Brain microvascular endothelial cell (primary cell): ENCODE measurements around the gene STX4.

Source experiments
- DNase-seq: peaks from one replicate; pipeline ENCODE4 v3.0.0-alpha.2; 2020
- H3K27ac ChIP-seq: fragments of 250-450 bp; sonication (Bioruptor Pico); 2 replicates; pipeline ENCODE4 v1.5.1; 2020; ENCODE audit warnings: mild to moderate bottlenecking, moderate library complexity
- H3K27me3 ChIP-seq: fragments of 250-450 bp; sonication (Bioruptor Pico); replicated peaks from 2 replicates; pipeline ENCODE4 v1.5.1; 2020; ENCODE audit warnings: mild to moderate bottlenecking
- H3K36me3 ChIP-seq: fragments of 250-450 bp; sonication (Bioruptor Pico); replicated peaks from 2 replicates; pipeline ENCODE4 v1.5.1; 2020; ENCODE audit warnings: mild to moderate bottlenecking
- H3K4me3 ChIP-seq: 2 replicates; pipeline ENCODE4 v1.5.1; 2011; ENCODE audit warnings: low read depth, mild to moderate bottlenecking, control low read depth, low read length, moderate library complexity
- in situ Hi-C: cut with HindIII; loops from 2 replicates; pipeline ENCODE4 v1.10.0; 2017; ENCODE audit warnings: low sequenced_read_pairs, low pct_ligation_motif_present
- TF ChIP-seq, protein P1 (sequence below): IDR thresholded peaks from 2 replicates; pipeline ENCODE4 v1.5.1; 2011; ENCODE audit warnings: low read depth, mild to moderate bottlenecking, moderate library complexity, low read length, control low read depth, inconsistent platforms; ENCODE audit errors: missing control alignments

The STX4 gene

DNA sequence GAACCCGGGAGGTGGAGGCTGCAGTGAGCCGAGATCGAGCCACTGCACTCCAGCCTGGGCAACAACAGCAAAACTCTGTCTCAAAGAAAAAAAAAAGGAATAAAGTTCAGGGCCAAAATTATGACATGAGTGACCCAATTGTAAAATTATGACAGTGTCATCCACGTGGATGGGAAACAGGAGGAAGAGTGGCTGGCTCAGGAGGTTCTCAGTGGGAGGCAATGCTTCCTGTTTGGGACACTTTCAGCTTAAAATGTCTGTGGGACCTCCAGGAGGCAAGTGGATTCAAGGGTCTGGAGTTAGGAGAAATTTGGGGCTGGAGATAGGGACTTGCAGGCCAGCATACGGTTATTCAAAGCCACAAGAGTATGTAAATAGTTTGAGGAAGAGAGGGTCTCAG, 8.0 kb upstream of the STX4 start:
- Histone ChIP-seq H3K4me3 (no peak overlapping the region), H3K36me3 (no peaks in the 10 kb centered on the region), H3K27me3 (no peaks in the 10 kb centered on the region), H3K27ac (no peak overlapping the region)
- TF ChIP-seq, protein P1, sequence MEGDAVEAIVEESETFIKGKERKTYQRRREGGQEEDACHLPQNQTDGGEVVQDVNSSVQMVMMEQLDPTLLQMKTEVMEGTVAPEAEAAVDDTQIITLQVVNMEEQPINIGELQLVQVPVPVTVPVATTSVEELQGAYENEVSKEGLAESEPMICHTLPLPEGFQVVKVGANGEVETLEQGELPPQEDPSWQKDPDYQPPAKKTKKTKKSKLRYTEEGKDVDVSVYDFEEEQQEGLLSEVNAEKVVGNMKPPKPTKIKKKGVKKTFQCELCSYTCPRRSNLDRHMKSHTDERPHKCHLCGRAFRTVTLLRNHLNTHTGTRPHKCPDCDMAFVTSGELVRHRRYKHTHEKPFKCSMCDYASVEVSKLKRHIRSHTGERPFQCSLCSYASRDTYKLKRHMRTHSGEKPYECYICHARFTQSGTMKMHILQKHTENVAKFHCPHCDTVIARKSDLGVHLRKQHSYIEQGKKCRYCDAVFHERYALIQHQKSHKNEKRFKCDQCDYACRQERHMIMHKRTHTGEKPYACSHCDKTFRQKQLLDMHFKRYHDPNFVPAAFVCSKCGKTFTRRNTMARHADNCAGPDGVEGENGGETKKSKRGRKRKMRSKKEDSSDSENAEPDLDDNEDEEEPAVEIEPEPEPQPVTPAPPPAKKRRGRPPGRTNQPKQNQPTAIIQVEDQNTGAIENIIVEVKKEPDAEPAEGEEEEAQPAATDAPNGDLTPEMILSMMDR: no peak
- no peak for DNase-seq
- in situ Hi-C loops: no loop called here

DNA sequence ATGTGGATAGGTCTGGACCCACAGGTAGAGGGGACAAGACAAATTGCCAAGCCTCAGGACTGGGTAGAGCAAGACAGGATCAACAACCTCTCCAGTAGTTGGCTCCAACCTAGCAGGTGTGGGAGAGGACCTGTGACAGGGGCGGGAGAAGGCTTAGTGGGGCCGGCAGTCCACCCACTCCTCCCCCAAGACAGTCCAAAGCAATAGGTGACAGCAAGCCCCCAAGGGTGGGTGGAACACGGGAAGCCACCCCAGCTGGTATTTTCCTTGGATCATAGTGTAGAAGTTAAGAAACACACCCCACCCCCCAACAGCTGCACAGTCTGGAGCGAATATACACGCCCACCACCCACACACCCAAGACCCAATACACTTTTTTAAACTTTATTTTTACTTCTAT, 4.1 kb upstream of the STX4 start:
- DNase-seq: no peak
- H3K36me3 ChIP-seq: no peaks in the 10 kb centered on the region
- in situ Hi-C loops: no loop called here
- no peak overlapping the region for H3K27ac ChIP-seq
- no peaks in the 10 kb centered on the region for H3K27me3 ChIP-seq
- H3K4me3 ChIP-seq: no peak overlapping the region
- TF ChIP-seq, protein P1: no peak

DNA sequence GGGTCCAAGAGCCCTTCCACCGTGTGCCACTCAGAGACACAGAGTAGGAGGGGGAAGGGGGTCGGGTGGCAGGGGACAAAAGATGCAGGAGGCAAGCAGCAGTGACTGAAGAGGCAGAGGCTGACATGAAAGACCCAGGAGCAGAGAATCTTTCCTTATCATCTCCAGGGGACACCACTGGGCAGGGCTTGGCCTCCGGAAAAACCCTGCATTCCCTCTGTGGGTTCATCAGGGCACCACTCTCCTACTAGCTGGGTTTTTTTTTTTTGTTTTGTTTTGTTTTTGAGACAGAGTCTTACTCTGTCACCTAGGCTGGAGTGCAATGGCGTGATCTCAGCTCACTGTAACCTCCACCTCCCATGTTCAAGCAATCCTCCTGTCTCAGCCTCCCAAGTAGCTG, 2.1 kb upstream of the STX4 start:
- H3K27me3 ChIP-seq: no peaks in the 10 kb centered on the region
- in situ Hi-C loops: no loop called here
- no peak for DNase-seq
- TF ChIP-seq, protein P1: no peak
- no peak overlapping the region for H3K27ac ChIP-seq
- H3K36me3 ChIP-seq: peaks cover 8% of the 10 kb centered on the region
- H3K4me3 ChIP-seq: no peak overlapping the region

DNA sequence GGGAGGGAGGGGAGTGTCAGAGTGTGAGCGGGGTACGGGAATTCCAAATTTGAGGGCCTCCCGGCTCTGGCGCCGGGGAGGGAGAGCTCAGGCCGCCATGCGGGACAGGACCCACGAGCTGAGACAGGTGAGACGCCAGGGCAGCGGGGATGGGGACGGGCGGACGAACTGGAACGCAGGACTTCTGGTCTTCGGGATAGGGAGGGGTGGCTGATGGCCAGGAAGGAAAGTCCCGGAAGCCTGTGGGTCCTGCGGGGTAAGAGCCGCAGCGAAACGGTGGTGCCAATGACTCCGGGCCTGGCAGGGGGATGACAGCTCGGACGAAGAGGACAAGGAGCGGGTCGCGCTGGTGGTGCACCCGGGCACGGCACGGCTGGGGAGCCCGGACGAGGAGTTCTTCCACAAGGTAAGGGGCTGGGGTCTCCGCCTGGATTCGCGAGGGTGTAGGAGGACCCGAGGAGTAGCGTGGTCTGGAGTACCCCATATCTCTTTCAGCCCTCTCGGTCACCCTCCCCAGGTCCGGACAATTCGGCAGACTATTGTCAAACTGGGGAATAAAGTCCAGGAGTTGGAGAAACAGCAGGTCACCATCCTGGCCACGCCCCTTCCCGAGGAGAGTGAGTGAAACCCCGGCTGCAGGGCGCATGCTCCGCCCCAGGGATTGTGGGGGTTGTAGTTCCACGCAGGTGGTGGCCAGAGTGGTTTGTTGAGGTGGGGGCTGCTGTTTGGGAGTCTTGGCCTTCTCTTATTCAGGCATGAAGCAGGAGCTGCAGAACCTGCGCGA, 543 bp downstream of the STX4 start:
- H3K36me3 ChIP-seq: peaks cover 23% of the 10 kb centered on the region
- peak; percentile 72 for DNase-seq
- TF ChIP-seq, protein P1: no peak
- in situ Hi-C loops: no loop called here
- H3K27ac ChIP-seq: peak overlapping the region; percentile 87
- H3K4me3 ChIP-seq: peak overlapping the region; percentile 99
- H3K27me3 ChIP-seq: no peaks in the 10 kb centered on the region

DNA sequence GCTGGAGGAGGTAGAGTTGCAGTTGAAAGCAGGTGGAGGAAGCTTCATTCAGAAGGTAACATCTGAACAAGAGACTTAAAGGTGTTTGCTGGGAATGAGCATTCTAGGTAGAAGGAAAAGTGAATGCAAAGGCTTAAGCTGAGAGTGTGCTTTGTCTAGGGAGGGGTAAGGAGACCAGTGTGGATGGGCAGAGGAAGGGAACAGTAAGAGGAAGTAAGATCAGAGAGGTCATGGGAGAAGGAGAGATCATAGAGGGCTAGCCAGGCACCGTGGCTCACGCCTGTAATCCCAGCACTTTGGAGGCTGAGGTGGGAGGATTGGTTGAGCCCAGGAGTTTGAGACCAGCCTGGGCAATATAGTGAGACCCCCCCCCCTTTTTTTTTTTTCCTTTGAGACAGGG, 3.3 kb downstream of the STX4 start:
- in situ Hi-C loops: no loop called here
- peaks cover 43% of the 10 kb centered on the region for H3K36me3 ChIP-seq
- no peak for DNase-seq
- no peaks in the 10 kb centered on the region for H3K27me3 ChIP-seq
- H3K27ac ChIP-seq: no peak overlapping the region
- TF ChIP-seq, protein P1: no peak
- no peak overlapping the region for H3K4me3 ChIP-seq

DNA sequence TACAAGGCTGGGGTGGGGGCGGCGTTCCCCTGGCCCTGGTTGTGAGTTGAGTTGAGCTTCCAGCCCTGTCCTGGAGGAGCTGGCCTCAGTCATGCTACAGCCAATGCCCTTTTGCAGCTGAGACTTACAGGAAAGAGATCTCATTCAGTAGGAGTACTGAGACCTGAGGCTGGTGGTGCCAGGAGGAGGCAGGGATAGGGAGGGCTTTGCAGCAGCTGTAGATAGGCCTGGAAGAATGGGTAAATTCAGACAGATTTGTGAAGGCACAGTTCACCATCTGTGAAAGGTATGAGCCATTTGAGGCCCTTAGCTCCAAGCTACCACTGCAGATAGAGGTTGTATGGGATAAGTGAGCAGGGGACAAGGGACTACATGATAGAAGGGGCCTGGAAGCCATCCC, 5.6 kb downstream of the STX4 start:
- H3K36me3 ChIP-seq: peaks cover 44% of the 10 kb centered on the region

More for the DNA sequence above, 5.6 kb downstream of the STX4 start:
- Histone ChIP-seq H3K4me3 (no peak overlapping the region), H3K27me3 (no peaks in the 10 kb centered on the region), H3K27ac (no peak overlapping the region)
- no peak for DNase-seq
- TF ChIP-seq, protein P1: no peak
- in situ Hi-C loops: no loop called here
